ENCODE measurements around the gene TWSG1. TPM values are rescaled to one million over a fixed set of nuclear protein-coding genes. Genes with fewer than 3 reads are reported as not detected.
A peak's percentile ranks its signal among the peaks of the same experiment; 100 is the strongest.

The TWSG1 gene
- total and polyA plus RNA-seq, 2 of the 13 experiments (the other 11 are each of a cell fraction or from before 2014, with no cell fraction given): 6.6 to 9.4 TPM

GRCh38 chr18:9334329-9334972 lies at the start of gene TWSG1 (continued):
- peak; percentile 44; the same call in 1 of the 2 replicates for TF ChIP-seq MYC (CRISPR knock-in tag; IDR thresholded peaks at IDR 0.05; ENCODE audit: borderline replicate concordance)
- no peak for TF ChIP-seq ZNF180 (CRISPR knock-in tag; IDR thresholded peaks at IDR 0.05; ENCODE audit: borderline replicate concordance, low read depth)
- peak; percentile 29; the same call in 1 of the 2 replicates for TF ChIP-seq DMAP1 (CRISPR knock-in tag; IDR thresholded peaks at IDR 0.05)
- TF ChIP-seq, protein P1, sequence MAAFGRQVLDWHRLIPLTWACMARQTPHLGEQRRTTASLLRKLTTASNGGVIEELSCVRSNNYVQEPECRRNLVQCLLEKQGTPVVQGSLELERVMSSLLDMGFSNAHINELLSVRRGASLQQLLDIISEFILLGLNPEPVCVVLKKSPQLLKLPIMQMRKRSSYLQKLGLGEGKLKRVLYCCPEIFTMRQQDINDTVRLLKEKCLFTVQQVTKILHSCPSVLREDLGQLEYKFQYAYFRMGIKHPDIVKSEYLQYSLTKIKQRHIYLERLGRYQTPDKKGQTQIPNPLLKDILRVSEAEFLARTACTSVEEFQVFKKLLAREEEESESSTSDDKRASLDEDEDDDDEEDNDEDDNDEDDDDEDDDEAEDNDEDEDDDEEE (CRISPR knock-in tag; IDR thresholded peaks at IDR 0.05): 0 out of 2 replicates have a peak, but pooled peaks have one; percentile 22
- 0 out of 2 replicates have a peak, but pooled peaks have one; percentile 36 for TF ChIP-seq ZNF878 (CRISPR knock-in tag; IDR thresholded peaks at IDR 0.05)
- peak; percentile 32 for TF ChIP-seq ZSCAN25 (CRISPR knock-in tag; IDR thresholded peaks at IDR 0.05)
- TF ChIP-seq RAD21 (CRISPR knock-in tag; IDR thresholded peaks at IDR 0.05): 0 out of 2 replicates have a peak, but pooled peaks have one; percentile 15
- TF ChIP-seq TFAP4 (IDR thresholded peaks at IDR 0.05; ENCODE audit: borderline replicate concordance, low read depth): peak; percentile 72; the same call in 1 of the 2 replicates
- peak; percentile 55 for TF ChIP-seq SAP130 (CRISPR knock-in tag; IDR thresholded peaks at IDR 0.05; ENCODE audit: low read depth)
- TF ChIP-seq ZFP36L1 (CRISPR knock-in tag; IDR thresholded peaks at IDR 0.05): 0 out of 2 replicates have a peak, but pooled peaks have one; percentile 1
- TF ChIP-seq TFDP2 (CRISPR knock-in tag; IDR thresholded peaks at IDR 0.05): peak; percentile 16; the same call in 1 of the 2 replicates
- 0 out of 2 replicates have a peak, but pooled peaks have one; percentile 37 for TF ChIP-seq HES4 (CRISPR knock-in tag; IDR thresholded peaks at IDR 0.05; ENCODE audit: borderline replicate concordance)
- TF ChIP-seq ZFY (CRISPR knock-in tag; IDR thresholded peaks at IDR 0.05): peak; percentile 89; the same call in 1 of the 2 replicates
- no peak; the same call in 1 of the 2 replicates for TF ChIP-seq ZSCAN31 (CRISPR knock-in tag; IDR thresholded peaks at IDR 0.05; ENCODE audit: low read depth)

Measured in HepG2 (cell line).